Gastroesophageal sphincter (tissue), 4 donors: ENCODE results near the gene NT5C2. TPM values are rescaled to one million over a fixed set of nuclear protein-coding genes. Genes with fewer than 3 reads are reported as not detected.
A peak's percentile ranks its signal among the peaks of the same experiment; 100 is the strongest.

ENCODE experiments used
- ATAC-seq: fragments of 150-250 bp; one replicate; pipeline ENCODE4 v1.9.1; 2016; ENCODE audit warnings: mild to moderate bottlenecking, moderate library complexity
- H3K27ac ChIP-seq, 4 donors: fragments of 200-600 bp; sonication (generic) in 3 of 4; 1 replicate in 3 of 4; 2 replicates in 1 of 4; pipeline ENCODE4 v1.5.1; 2016 to 2019
- H3K27me3 ChIP-seq: fragments of 200-600 bp; sonication (generic); one replicate; pipeline ENCODE4 v1.5.1; 2019
- H3K36me3 ChIP-seq, 2 donors: fragments of 200-600 bp; sonication (generic); one replicate each; pipeline ENCODE4 v1.5.1; 2019; ENCODE audit warnings: control low read depth in 1 of 2
- H3K4me1 ChIP-seq, 3 donors: fragments of 200-600 bp; sonication (generic); 1 replicate in 2 of 3; 2 replicates in 1 of 3; pipeline ENCODE4 v1.5.1; 2016 to 2019; ENCODE audit warnings: control low read depth in 2 of 3
- H3K4me3 ChIP-seq, 2 donors: fragments of 200-600 bp; sonication (generic); one replicate each; pipeline ENCODE4 v1.5.1; 2019; ENCODE audit warnings: mild to moderate bottlenecking in 1 of 2, moderate library complexity in 1 of 2
- H3K9me3 ChIP-seq, 3 donors: fragments of 200-600 bp; sonication (generic); one replicate each; pipeline ENCODE4 v1.5.1; 2017 to 2019; ENCODE audit warnings: control low read depth in 2 of 3
- CTCF ChIP-seq, 4 experiments: fragments of 200-600 bp in 2 of 4; fragments of 450-650 bp in 2 of 4; sonication (generic) in 1 of 4; IDR thresholded peaks; one replicate each; pipeline ENCODE4 v1.5.1; 2017 to 2019; ENCODE audit warnings: antibody characterized with exemption in 4 of 4, mild to moderate bottlenecking in 2 of 4, moderate library complexity in 2 of 4
- EP300 ChIP-seq: sonication (generic); formaldehyde crosslinking; IDR thresholded peaks from one replicate; pipeline ENCODE4 v1.6.1; 2017; ENCODE audit warnings: antibody characterized with exemption, mild to moderate bottlenecking
- POLR2A ChIP-seq, 2 donors: fragments of 450-650 bp; IDR thresholded peaks; one replicate each; pipeline ENCODE4 v1.6.1; 2017; ENCODE audit warnings: antibody characterized with exemption in 2 of 2, mild to moderate bottlenecking in 2 of 2, moderate library complexity in 1 of 2
- POLR2AphosphoS5 ChIP-seq: sonication (generic); formaldehyde crosslinking; IDR thresholded peaks from one replicate; pipeline ENCODE4 v1.6.1; 2017; ENCODE audit warnings: antibody characterized with exemption
- WGBS, 2 donors: methylation state at CpG; one replicate each; pipeline ENCODE4 v1.1.5; 2018; ENCODE audit warnings: low coverage in 1 of 2; 5-methylcytosine and 5-hydroxymethylcytosine counted together
- total RNA-seq, 4 donors: library from RNA; depleted of rRNA; stranded (reverse); fragments of >200 nt; gene quantifications; one replicate each; pipeline ENCODE4 v1.1.0, GENCODE V29; 2016

NT5C2 gene
- total RNA-seq, 4 donors from 2014 or later, result 63.4 to 71.9 (median 71.1) TPM

GRCh38 chr10:103154521-103155299 lies 38.4 kb downstream of the NT5C2 start:
- no peaks in the 10 kb centered on the region for H3K27me3 ChIP-seq
- H3K36me3 ChIP-seq, result peaks cover 0 to 21% of the 10 kb centered on the region in 2 donors
- no peak for ATAC-seq
- peaks cover 16 to 48% (median 18%) of the 10 kb centered on the region in 3 donors for H3K4me1 ChIP-seq
- no peak for TF ChIP-seq POLR2A (IDR thresholded peaks at IDR 0.05)
- TF ChIP-seq POLR2AphosphoS5, result no peak
- TF ChIP-seq CTCF (IDR thresholded peaks at IDR 0.05), result no peak
- TF ChIP-seq EP300, result no peak
- peak overlapping the region in 3 of 4 donors; percentile 67 to 78 (median 77) for H3K27ac ChIP-seq
- no peaks in the 10 kb centered on the region for H3K9me3 ChIP-seq
- WGBS, 2 donors, result 37 to 55% methylated on average over 3 of the region's 3 CpGs
- H3K4me3 ChIP-seq, result no peak overlapping the region

GRCh38 chr10:103153302-103154197 lies 39.5 kb downstream of the NT5C2 start:
- Histone ChIP-seq H3K27ac (peak overlapping the region; percentile 67 to 78 (median 73)), H3K9me3 (no peaks in the 10 kb centered on the region), H3K36me3 (peaks cover 0 to 21% of the 10 kb centered on the region in 2 donors), H3K4me3 (peak overlapping the region; percentile 9 to 19), H3K4me1 (peaks cover 16 to 48% (median 18%) of the 10 kb centered on the region in 3 donors), H3K27me3 (no peaks in the 10 kb centered on the region)
- TF ChIP-seq CTCF (IDR thresholded peaks at IDR 0.05) (no peak), POLR2AphosphoS5 (no peak), EP300 (no peak), POLR2A (IDR thresholded peaks at IDR 0.05) (no peak)
- no peak for ATAC-seq
- WGBS, 2 donors, result 20 to 26% methylated on average over 7 to 8 of the region's 8 CpGs

DNA sequence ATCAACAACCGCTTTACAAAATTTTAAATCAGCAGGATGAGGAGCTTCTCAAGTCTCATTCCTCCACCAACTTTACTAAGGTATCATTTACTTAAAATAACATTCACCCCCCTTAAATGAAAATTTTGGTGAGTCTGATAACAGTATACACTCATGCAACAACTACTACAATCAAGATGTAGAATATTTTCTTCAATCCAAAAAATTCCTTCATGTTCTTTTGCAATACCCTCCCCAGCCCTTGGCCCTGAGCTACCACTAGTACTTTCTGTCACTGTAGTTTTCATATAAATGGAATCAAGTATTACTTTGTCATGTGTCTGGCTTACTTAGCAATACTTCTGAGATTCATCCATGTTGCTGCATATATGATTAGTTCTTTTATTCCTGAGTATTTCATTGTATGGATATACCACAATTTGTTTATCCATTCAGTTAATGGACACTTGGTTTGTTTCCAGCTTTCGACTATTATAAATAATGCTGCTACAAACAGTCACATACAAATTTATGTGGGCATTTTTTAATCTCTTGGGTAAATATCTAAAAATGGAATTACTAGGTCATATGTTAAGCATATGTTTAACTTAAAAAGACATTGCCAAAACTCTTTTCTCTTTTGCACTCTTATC lies 43.0 kb downstream of the NT5C2 start:
- Histone ChIP-seq H3K27ac (no peak overlapping the region), H3K36me3 (peaks cover 0 to 13% of the 10 kb centered on the region in 2 donors), H3K4me3 (no peak overlapping the region), H3K9me3 (no peaks in the 10 kb centered on the region), H3K4me1 (peaks cover 24 to 68% (median 32%) of the 10 kb centered on the region in 3 donors), H3K27me3 (no peaks in the 10 kb centered on the region)
- ATAC-seq, result no peak
- TF ChIP-seq POLR2AphosphoS5, result no peak
- TF ChIP-seq CTCF (IDR thresholded peaks at IDR 0.05), result no peak
- no peak for TF ChIP-seq POLR2A (IDR thresholded peaks at IDR 0.05)
- no peak for TF ChIP-seq EP300
- 94 to 96% methylated on average over 2 of the region's 2 CpGs for WGBS, 2 donors

- Histone ChIP-seq H3K36me3 (peaks cover 0 to 13% of the 10 kb centered on the region in 2 donors), H3K27ac (no peak overlapping the region), H3K4me1 (peaks cover 19 to 59% (median 22%) of the 10 kb centered on the region in 3 donors), H3K9me3 (no peaks in the 10 kb centered on the region), H3K4me3 (no peak overlapping the region), H3K27me3 (no peaks in the 10 kb centered on the region)
- no peak for ATAC-seq
- TF ChIP-seq POLR2AphosphoS5, result no peak
- TF ChIP-seq EP300, result no peak
- TF ChIP-seq POLR2A (IDR thresholded peaks at IDR 0.05), result no peak
- TF ChIP-seq CTCF (IDR thresholded peaks at IDR 0.05), result no peak
- 84 to 93% methylated on average over 4 of the region's 4 CpGs for WGBS, 2 donors
Observed at GRCh38 chr10:103147645-103148044, 45.4 kb downstream of the NT5C2 start.
